ENCODE results near the gene MEAK7. TPM values are rescaled to one million over a fixed set of nuclear protein-coding genes. Genes with fewer than 3 reads are reported as not detected.

MEAK7 gene
- total and polyA plus RNA-seq, 2 of the 4 experiments (the other 2 are of a cell fraction): 27.4 to 39.0 TPM

Other genes with a start within 250 kb of the MEAK7 start
- 4.7 and 5.0 TPM in 2 replicates for gene WFDC1, start 209.8 kb downstream of the MEAK7 start, total RNA-seq (2012; rRNA removed)
- gene WFDC1, start 209.8 kb downstream of the MEAK7 start, polyA plus RNA-seq (2012; rRNA removed): 6.8 and 7.0 TPM in 2 replicates
- gene ATP2C2, start 136.1 kb downstream of the MEAK7 start, total RNA-seq (2012; rRNA removed): not detected in 2 replicates
- gene ATP2C2, start 136.1 kb downstream of the MEAK7 start, polyA plus RNA-seq (2012; rRNA removed): not detected in 2 replicates
- gene COTL1, start 113.4 kb upstream of the MEAK7 start, total RNA-seq (2012; rRNA removed): 144 and 166 TPM in 2 replicates
- 258 and 270 TPM in 2 replicates for gene COTL1, start 113.4 kb upstream of the MEAK7 start, polyA plus RNA-seq (2012; rRNA removed)
- 45.9 and 50.3 TPM in 2 replicates for gene KLHL36, start 143.9 kb upstream of the MEAK7 start, total RNA-seq (2012; rRNA removed)
- gene KLHL36, start 143.9 kb upstream of the MEAK7 start, polyA plus RNA-seq (2012; rRNA removed): 46.3 and 48.9 TPM in 2 replicates
- gene USP10, start 195.3 kb upstream of the MEAK7 start, total RNA-seq (2012; rRNA removed): 54.3 and 61.9 TPM in 2 replicates
- gene USP10, start 195.3 kb upstream of the MEAK7 start, polyA plus RNA-seq (2012; rRNA removed): 79.0 and 85.5 TPM in 2 replicates